HEK293 (cell line): ENCODE measurements around the gene RPL14.

ENCODE experiments used
- CTCF ChIA-PET: fragments of 350-600 bp; formaldehyde crosslinking; extraction: SDS; loops from one replicate; lab custom pipeline; 2021; ENCODE audit warnings: antibody characterized with exemption; lab: Yijun Ruan, JAX
- POLR2A ChIA-PET: fragments of 300-600 bp; formaldehyde crosslinking; extraction: SDS; loops from one replicate; lab custom pipeline; 2020; ENCODE audit warnings: antibody characterized with exemption, inconsistent platforms; lab: Yijun Ruan, JAX
- H3K27ac ChIP-seq: fragments of 200-500 bp; sonication (Bioruptor generic); 2 replicates; pipeline ENCODE4 v1.5.1; 2014; ENCODE audit warnings: low read depth, low read length, control low read depth, inconsistent platforms; ENCODE audit errors: extremely low read depth
- H3K36me3 ChIP-seq, 2 experiments: fragments of 200-500 bp in 1 of 2; sonication (Bioruptor generic) in 1 of 2; 1 replicate in 1 of 2; 2 replicates in 1 of 2; pipeline ENCODE4 v1.5.1; 2014 to 2017; ENCODE audit warnings: inconsistent platforms in 2 of 2, low read length in 2 of 2; ENCODE audit not compliant: control insufficient read depth in 2 of 2, insufficient read depth in 1 of 2
- H3K4me1 ChIP-seq: fragments of 200-500 bp; sonication (Bioruptor generic); 2 replicates; pipeline ENCODE4 v1.5.1; 2014; ENCODE audit warnings: mild to moderate bottlenecking, low read length, inconsistent platforms; ENCODE audit not compliant: control insufficient read depth, insufficient read depth
- H3K4me3 ChIP-seq: 2 replicates; pipeline ENCODE4 v1.5.1; 2011; ENCODE audit warnings: low read depth, mild to moderate bottlenecking, control low read depth, low read length, moderate library complexity
- H3K9me3 ChIP-seq: fragments of 200-500 bp; sonication (Bioruptor generic); 2 replicates; pipeline ENCODE4 v1.5.1; 2014; ENCODE audit warnings: low read depth, low read length, inconsistent platforms; ENCODE audit not compliant: control insufficient read depth, insufficient read depth
- HIC1 ChIP-seq: fragments of 450-650 bp; formaldehyde crosslinking; IDR thresholded peaks from 2 replicates; pipeline ENCODE4 v1.5.1; 2016; ENCODE audit warnings: missing biosample characterization, missing genetic modification characterization
- MZF1 ChIP-seq: fragments of 450-650 bp; formaldehyde crosslinking; IDR thresholded peaks from 2 replicates; pipeline ENCODE4 v1.5.1; 2017; ENCODE audit warnings: missing biosample characterization, missing genetic modification characterization, borderline replicate concordance
- RBAK ChIP-seq: fragments of 450-650 bp; formaldehyde crosslinking; IDR thresholded peaks from 2 replicates; pipeline ENCODE4 v1.5.1; 2016; ENCODE audit warnings: missing biosample characterization, missing genetic modification characterization
- TSHZ1 ChIP-seq: fragments of 450-650 bp; formaldehyde crosslinking; IDR thresholded peaks from 2 replicates; pipeline ENCODE4 v1.5.1; 2016; ENCODE audit warnings: missing biosample characterization, missing genetic modification characterization, borderline replicate concordance
- WT1 ChIP-seq: fragments of 450-650 bp; formaldehyde crosslinking; IDR thresholded peaks from 2 replicates; pipeline ENCODE4 v1.5.1; 2016; ENCODE audit warnings: missing biosample characterization, missing genetic modification characterization
- ZBTB48 ChIP-seq: fragments of 450-650 bp; formaldehyde crosslinking; IDR thresholded peaks from 2 replicates; pipeline ENCODE4 v1.5.1; 2016; ENCODE audit warnings: missing biosample characterization, missing genetic modification characterization
- ZBTB7A ChIP-seq: fragments of 450-650 bp; formaldehyde crosslinking; IDR thresholded peaks from 2 replicates; pipeline ENCODE4 v1.5.1; 2016; ENCODE audit warnings: low read depth, missing biosample characterization, missing genetic modification characterization
- ZNF121 ChIP-seq: fragments of 450-650 bp; formaldehyde crosslinking; IDR thresholded peaks from 2 replicates; pipeline ENCODE4 v1.5.1; 2016; ENCODE audit warnings: missing biosample characterization, missing genetic modification characterization
- ZNF155 ChIP-seq: fragments of 450-650 bp; formaldehyde crosslinking; IDR thresholded peaks from 2 replicates; pipeline ENCODE4 v1.5.1; 2016; ENCODE audit warnings: missing biosample characterization, missing genetic modification characterization
- ZNF175 ChIP-seq: fragments of 450-650 bp; formaldehyde crosslinking; IDR thresholded peaks from 2 replicates; pipeline ENCODE4 v1.5.1; 2016; ENCODE audit warnings: missing biosample characterization, missing genetic modification characterization
- ZNF214 ChIP-seq: fragments of 450-650 bp; formaldehyde crosslinking; IDR thresholded peaks from 2 replicates; pipeline ENCODE4 v1.5.1; 2017; ENCODE audit warnings: missing biosample characterization, mild to moderate bottlenecking, missing genetic modification characterization, borderline replicate concordance
- ZNF404 ChIP-seq: fragments of 450-650 bp; formaldehyde crosslinking; IDR thresholded peaks from 2 replicates; pipeline ENCODE4 v1.5.1; 2017; ENCODE audit warnings: missing biosample characterization, missing genetic modification characterization
- ZNF624 ChIP-seq: fragments of 450-650 bp; formaldehyde crosslinking; IDR thresholded peaks from 2 replicates; pipeline ENCODE4 v1.5.1; 2017; ENCODE audit warnings: missing biosample characterization, missing genetic modification characterization
- ZNF701 ChIP-seq: fragments of 450-650 bp; formaldehyde crosslinking; IDR thresholded peaks from 2 replicates; pipeline ENCODE4 v1.5.1; 2016; ENCODE audit warnings: missing biosample characterization, missing genetic modification characterization
- ZNF776 ChIP-seq: fragments of 450-650 bp; formaldehyde crosslinking; IDR thresholded peaks from 2 replicates; pipeline ENCODE4 v1.5.0; 2017; ENCODE audit warnings: missing biosample characterization, missing genetic modification characterization, borderline replicate concordance
- TF ChIP-seq, protein P1 (sequence below): fragments of 450-650 bp; formaldehyde crosslinking; IDR thresholded peaks from 2 replicates; pipeline ENCODE4 v1.5.1; 2016; ENCODE audit warnings: missing biosample characterization, missing genetic modification characterization, low read depth

The RPL14 gene

GRCh38 chr3:40455328-40455727 lies 1.8 kb upstream of the RPL14 start:
- Histone ChIP-seq H3K27ac (no peak overlapping the region), H3K4me3 (no peak overlapping the region), H3K36me3 (peaks cover 14 to 30% of the 10 kb centered on the region in 2 experiments; a peak in 2 of 3 replicates), H3K4me1 (no peaks in the 10 kb centered on the region), H3K9me3 (no peaks in the 10 kb centered on the region)
- POLR2A ChIA-PET = no interaction called here
- TF ChIP-seq ZNF701 (tag by site-specific recombination) (no peak), ZNF121 (tag by site-specific recombination) (0 out of 2 replicates have a peak, but pooled peaks have one; percentile 65)
- CTCF ChIA-PET = no interaction called here

DNA sequence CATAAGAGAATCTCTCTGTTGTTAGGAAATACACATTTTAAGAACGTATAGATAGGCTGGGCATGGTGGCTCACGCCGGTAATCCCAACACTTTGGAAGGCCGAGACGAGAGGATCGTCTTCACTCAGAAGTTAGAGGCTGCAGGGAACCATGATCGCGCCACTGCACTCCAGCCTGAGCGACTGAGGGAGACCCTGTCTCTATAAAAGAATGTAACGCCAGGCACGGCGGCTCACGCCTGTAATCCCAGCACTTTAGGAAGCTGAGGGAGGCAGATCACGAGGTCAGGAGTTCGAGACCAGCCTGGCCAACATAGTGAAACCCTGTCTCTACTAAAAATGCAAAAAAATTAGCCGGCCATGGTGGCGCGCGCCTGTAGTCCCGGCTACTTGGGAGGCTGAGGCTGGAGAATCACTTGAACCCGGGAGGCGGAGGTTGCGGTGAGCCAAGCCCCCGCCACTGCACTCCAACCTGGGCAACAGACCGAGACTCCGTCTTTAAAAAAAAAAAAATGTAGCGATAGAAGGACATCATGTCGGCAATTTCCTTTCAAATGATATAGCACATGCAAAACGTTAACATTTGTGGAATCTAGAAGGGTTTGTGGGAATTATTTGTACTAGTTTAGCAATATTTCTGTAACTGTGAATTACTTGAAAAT lies 730 bp upstream of the RPL14 start:
- ChIA-PET CTCF (interaction anchor here (0.6 kb wide), 1 partner anchor 17 kb away, joined by 3 read pairs; no protein-coding TSS in a partner anchor), POLR2A (interaction anchor here (0.6 to 1.9 kb wide), 11 partner anchors 8 to 482 kb away, joined by 3 to 15 read pairs (median 3); partner anchors contain the start of genes EIF1B, ZNF619, ZNF620 and ZNF621)
- peaks cover 24 to 38% of the 10 kb centered on the region in 2 experiments; a peak in 2 of 3 replicates for H3K36me3 ChIP-seq
- H3K4me1 ChIP-seq = no peaks in the 10 kb centered on the region
- no peaks in the 10 kb centered on the region for H3K9me3 ChIP-seq
- TF ChIP-seq, protein P1, sequence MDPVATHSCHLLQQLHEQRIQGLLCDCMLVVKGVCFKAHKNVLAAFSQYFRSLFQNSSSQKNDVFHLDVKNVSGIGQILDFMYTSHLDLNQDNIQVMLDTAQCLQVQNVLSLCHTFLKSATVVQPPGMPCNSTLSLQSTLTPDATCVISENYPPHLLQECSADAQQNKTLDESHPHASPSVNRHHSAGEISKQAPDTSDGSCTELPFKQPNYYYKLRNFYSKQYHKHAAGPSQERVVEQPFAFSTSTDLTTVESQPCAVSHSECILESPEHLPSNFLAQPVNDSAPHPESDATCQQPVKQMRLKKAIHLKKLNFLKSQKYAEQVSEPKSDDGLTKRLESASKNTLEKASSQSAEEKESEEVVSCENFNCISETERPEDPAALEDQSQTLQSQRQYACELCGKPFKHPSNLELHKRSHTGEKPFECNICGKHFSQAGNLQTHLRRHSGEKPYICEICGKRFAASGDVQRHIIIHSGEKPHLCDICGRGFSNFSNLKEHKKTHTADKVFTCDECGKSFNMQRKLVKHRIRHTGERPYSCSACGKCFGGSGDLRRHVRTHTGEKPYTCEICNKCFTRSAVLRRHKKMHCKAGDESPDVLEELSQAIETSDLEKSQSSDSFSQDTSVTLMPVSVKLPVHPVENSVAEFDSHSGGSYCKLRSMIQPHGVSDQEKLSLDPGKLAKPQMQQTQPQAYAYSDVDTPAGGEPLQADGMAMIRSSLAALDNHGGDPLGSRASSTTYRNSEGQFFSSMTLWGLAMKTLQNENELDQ (tag by site-specific recombination) = no peak
- no peak for TF ChIP-seq ZNF214
- no peak for TF ChIP-seq ZNF624
- no peak for TF ChIP-seq RBAK (tag by site-specific recombination)
- no peak for TF ChIP-seq ZNF701 (tag by site-specific recombination)
- TF ChIP-seq ZNF404 (tag by site-specific recombination) = no peak
- TF ChIP-seq TSHZ1 (tag by site-specific recombination) = no peak
- TF ChIP-seq ZBTB48 (tag by site-specific recombination) = no peak
- TF ChIP-seq ZBTB7A = no peak
- TF ChIP-seq ZNF175 (tag by site-specific recombination) = no peak
- no peak for TF ChIP-seq ZNF155
- TF ChIP-seq WT1 = no peak
- TF ChIP-seq ZNF776 (tag by site-specific recombination) = no peak
- TF ChIP-seq MZF1 = no peak
- TF ChIP-seq HIC1 (tag by site-specific recombination) = no peak
- H3K27ac ChIP-seq = no peak overlapping the region
- H3K4me3 ChIP-seq = peak overlapping the region; percentile 90
